OCI-LY7 (cell line): ENCODE data around the gene IMPDH1. TPM values are rescaled to one million over a fixed set of nuclear protein-coding genes. Genes with fewer than 3 reads are reported as not detected.

Source experiments
- BruUV-seq: library from RNA; stranded (reverse); fragments of 400-500 nt; replicated peaks from 2 replicates; lab custom pipeline; 2021; lab: Mats Ljungman, UMichigan
- CTCF ChIA-PET: fragments of 300-600 bp; sonication (Branson Sonifier 250); formaldehyde crosslinking; loops from one replicate; lab custom pipeline; 2022; ENCODE audit warnings: antibody characterized with exemption; ENCODE audit not compliant: unreplicated experiment; lab: Charles Lee
- POLR2A ChIA-PET: fragments of 300-600 bp; sonication (Branson Sonifier 250); formaldehyde crosslinking; loops from one replicate; lab custom pipeline; 2022; ENCODE audit warnings: antibody characterized with exemption; lab: Charles Lee
- DNase-seq: peaks from one replicate; pipeline ENCODE4 v3.0.0-alpha.2; 2015; ENCODE audit warnings: low spot score
- H2AFZ ChIP-seq: fragments of 200-600 bp; sonication (generic), shearing (Covaris generic); 2 replicates; pipeline ENCODE4 v1.6.1; 2014; ENCODE audit warnings: mild to moderate bottlenecking, antibody characterized with exemption, low read length, moderate library complexity
- H3K27ac ChIP-seq: fragments of 200-600 bp; sonication (generic); 2 replicates; pipeline ENCODE4 v1.5.1; 2014; ENCODE audit warnings: mixed run types, low read depth, mild to moderate bottlenecking, moderate library complexity, low read length, inconsistent platforms; ENCODE audit not compliant: poor library complexity, severe bottlenecking
- H3K36me3 ChIP-seq: fragments of 200-600 bp; sonication (generic); 2 replicates; pipeline ENCODE4 v1.6.1; 2014; ENCODE audit warnings: mild to moderate bottlenecking, antibody characterized with exemption, low read length, moderate library complexity, mixed read lengths; ENCODE audit not compliant: insufficient read depth
- H3K4me1 ChIP-seq: fragments of 200-600 bp; sonication (generic); 2 replicates; pipeline ENCODE4 v1.5.1; 2014; ENCODE audit warnings: mild to moderate bottlenecking, low read length; ENCODE audit not compliant: insufficient read depth, poor library complexity, severe bottlenecking
- H3K4me2 ChIP-seq: fragments of 200-600 bp; sonication (generic); 2 replicates; pipeline ENCODE4 v1.6.1; 2014; ENCODE audit warnings: mild to moderate bottlenecking, low read length
- H3K4me3 ChIP-seq: fragments of 200-600 bp; sonication (generic); 2 replicates; pipeline ENCODE4 v1.5.1; 2014; ENCODE audit warnings: mild to moderate bottlenecking, low read depth, low read length; ENCODE audit not compliant: poor library complexity, severe bottlenecking
- H3K79me2 ChIP-seq: fragments of 200-600 bp; sonication (generic); 2 replicates; pipeline ENCODE4 v1.6.1; 2016; ENCODE audit warnings: low read depth, mild to moderate bottlenecking, low read length, moderate library complexity, mixed read lengths; ENCODE audit not compliant: insufficient read depth
- H3K9me2 ChIP-seq: fragments of 200-600 bp; sonication (generic); 2 replicates; pipeline ENCODE4 v1.6.1; 2016; ENCODE audit warnings: mild to moderate bottlenecking, low read length, mixed read lengths; ENCODE audit not compliant: insufficient read depth
- H3K9me3 ChIP-seq: fragments of 200-600 bp; sonication (generic); 2 replicates; pipeline ENCODE4 v1.6.1; 2014; ENCODE audit warnings: mild to moderate bottlenecking, mixed run types, low read length, mixed read lengths
- H4K20me1 ChIP-seq: fragments of 200-600 bp; sonication (generic); 2 replicates; pipeline ENCODE4 v1.6.1; 2014; ENCODE audit warnings: mild to moderate bottlenecking, antibody characterized with exemption, low read length, moderate library complexity, mixed read lengths; ENCODE audit not compliant: insufficient read depth
- EZH2phosphoT487 ChIP-seq: fragments of 200-600 bp; sonication (generic); IDR thresholded peaks from 2 replicates; pipeline ENCODE4 v1.6.1; 2018; ENCODE audit warnings: low read depth, borderline replicate concordance, mild to moderate bottlenecking, mixed run types, antibody characterized with exemption, low read length, moderate library complexity, mixed read lengths
- intact Hi-C: fragments of 100-400 bp; cut with micrococcal nuclease; formaldehyde crosslinking; loops from one replicate; pipeline ENCODE4 v1.10.0; 2022; ENCODE audit not compliant: unreplicated experiment
- total RNA-seq, 2 experiments: library from RNA; depleted of rRNA in 1 of 2; stranded (reverse); fragments of >200 nt in 1 of 2; shearing (Covaris generic) in 1 of 2; gene quantifications; 2 replicates each; pipeline ENCODE4 v1.2.3, GENCODE V29; 2014 to 2022
- TF ChIP-seq, protein P1 (sequence below): fragments of 200-600 bp; sonication (generic); conservative IDR thresholded peaks from 2 replicates; pipeline ENCODE4 v1.5.1; 2014; ENCODE audit warnings: mild to moderate bottlenecking, antibody characterized with exemption, low read length, moderate library complexity, mixed read lengths

IMPDH1 gene
- total RNA-seq, 2 experiments from 2014 or later, result 26.6 to 50.5 TPM

DNA sequence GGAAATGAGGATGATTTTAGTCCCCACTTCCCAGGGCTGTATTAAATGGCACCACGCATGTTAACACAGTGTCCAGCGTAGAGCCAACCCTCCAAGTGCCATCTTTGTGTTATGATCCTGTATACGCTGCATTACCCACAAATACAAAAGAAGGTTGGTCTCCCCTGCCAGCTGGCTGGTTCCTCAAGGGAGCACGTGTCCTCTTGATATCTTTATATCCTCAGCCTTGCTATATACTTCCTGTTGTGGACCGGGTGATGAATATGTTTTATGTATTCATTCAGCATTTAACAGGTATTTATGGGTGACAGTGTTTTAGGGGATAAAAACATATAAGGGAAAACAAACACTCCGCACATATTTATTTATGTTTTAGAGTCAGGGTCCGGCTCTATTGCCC lies 25.1 kb downstream of the IMPDH1 start:
- no peaks in the 10 kb centered on the region for H3K9me3 ChIP-seq
- H3K79me2 ChIP-seq, result no peaks in the 10 kb centered on the region
- H3K36me3 ChIP-seq, result no peaks in the 10 kb centered on the region
- POLR2A ChIA-PET, result no interaction called here
- H2AFZ ChIP-seq, result no peak overlapping the region
- CTCF ChIA-PET, result no interaction called here
- no peak for TF ChIP-seq EZH2phosphoT487
- TF ChIP-seq, protein P1, sequence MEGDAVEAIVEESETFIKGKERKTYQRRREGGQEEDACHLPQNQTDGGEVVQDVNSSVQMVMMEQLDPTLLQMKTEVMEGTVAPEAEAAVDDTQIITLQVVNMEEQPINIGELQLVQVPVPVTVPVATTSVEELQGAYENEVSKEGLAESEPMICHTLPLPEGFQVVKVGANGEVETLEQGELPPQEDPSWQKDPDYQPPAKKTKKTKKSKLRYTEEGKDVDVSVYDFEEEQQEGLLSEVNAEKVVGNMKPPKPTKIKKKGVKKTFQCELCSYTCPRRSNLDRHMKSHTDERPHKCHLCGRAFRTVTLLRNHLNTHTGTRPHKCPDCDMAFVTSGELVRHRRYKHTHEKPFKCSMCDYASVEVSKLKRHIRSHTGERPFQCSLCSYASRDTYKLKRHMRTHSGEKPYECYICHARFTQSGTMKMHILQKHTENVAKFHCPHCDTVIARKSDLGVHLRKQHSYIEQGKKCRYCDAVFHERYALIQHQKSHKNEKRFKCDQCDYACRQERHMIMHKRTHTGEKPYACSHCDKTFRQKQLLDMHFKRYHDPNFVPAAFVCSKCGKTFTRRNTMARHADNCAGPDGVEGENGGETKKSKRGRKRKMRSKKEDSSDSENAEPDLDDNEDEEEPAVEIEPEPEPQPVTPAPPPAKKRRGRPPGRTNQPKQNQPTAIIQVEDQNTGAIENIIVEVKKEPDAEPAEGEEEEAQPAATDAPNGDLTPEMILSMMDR, result no peak
- DNase-seq, result no peak
- H3K4me3 ChIP-seq, result no peak overlapping the region
- H4K20me1 ChIP-seq, result no peaks in the 10 kb centered on the region
- H3K4me2 ChIP-seq, result no peak overlapping the region
- no TSS peak for BruUV-seq
- H3K4me1 ChIP-seq, result no peaks in the 10 kb centered on the region
- H3K9me2 ChIP-seq, result no peaks in the 10 kb centered on the region
- H3K27ac ChIP-seq, result no peak overlapping the region
- intact Hi-C loops, result no loop called here

DNA sequence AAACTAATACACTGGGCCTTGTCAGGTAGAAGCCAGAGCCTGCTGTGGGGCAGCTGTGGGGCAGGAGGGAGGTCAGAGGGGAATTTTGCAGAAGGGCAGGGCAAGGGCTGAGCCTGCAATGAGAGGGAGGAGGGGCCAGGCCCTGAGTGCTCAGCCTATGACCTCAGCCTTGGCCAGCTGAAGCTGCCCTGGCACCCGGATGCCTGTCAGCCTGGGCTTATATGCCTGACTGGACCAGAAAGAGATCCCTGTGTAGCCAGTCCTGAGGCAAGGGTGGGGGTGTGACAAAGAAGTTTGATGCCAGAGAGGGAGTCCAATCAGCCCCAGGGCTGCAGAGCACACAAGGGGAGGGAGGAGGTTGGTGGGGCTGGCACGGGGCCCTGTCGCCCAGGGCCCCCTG lies 26.0 kb downstream of the IMPDH1 start:
- CTCF ChIA-PET, result no interaction called here
- DNase-seq, result no peak
- intact Hi-C loops, result no loop called here
- Histone ChIP-seq H3K27ac (no peak overlapping the region), H3K4me2 (no peak overlapping the region), H3K9me2 (no peaks in the 10 kb centered on the region), H3K79me2 (no peaks in the 10 kb centered on the region), H3K36me3 (no peaks in the 10 kb centered on the region), H3K9me3 (no peaks in the 10 kb centered on the region), H3K4me3 (no peak overlapping the region), H2AFZ (no peak overlapping the region), H3K4me1 (no peaks in the 10 kb centered on the region), H4K20me1 (no peaks in the 10 kb centered on the region)
- BruUV-seq, result no TSS peak
- POLR2A ChIA-PET, result no interaction called here
- TF ChIP-seq, protein P1, result no peak

DNA sequence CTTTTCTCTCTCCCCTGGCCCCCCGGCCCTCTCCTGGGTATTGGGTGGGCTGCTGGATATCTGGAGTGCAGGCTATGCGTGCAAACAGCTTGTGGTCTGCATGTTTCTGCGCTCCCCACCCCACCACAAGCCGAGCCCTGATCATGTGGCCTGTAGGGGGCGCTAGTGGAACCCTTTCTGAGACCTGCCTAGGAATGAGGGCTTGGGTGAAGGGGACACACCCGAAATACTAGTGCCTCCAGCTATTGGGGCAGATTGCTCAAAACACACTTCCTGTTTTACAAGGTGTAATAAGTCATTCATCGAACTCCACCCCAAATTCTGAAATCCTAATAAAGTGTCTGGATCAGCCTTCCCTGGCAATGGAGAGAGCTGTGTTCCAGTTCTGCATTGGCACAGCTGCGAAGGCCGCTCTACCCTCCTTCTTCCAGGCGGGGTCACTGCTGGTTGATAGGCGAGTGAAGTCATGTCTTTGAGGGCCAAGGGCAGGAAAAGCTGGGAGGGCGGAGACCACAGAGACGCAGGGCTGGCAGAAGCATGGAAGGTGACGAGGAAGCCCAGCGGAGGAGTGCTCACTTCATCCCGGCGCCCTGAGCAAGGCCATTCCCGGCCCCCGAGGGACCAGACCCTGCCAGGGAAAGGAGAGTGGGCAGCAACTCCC lies 28.5 kb downstream of the IMPDH1 start:
- no peak overlapping the region for H3K27ac ChIP-seq
- no peaks in the 10 kb centered on the region for H3K9me2 ChIP-seq
- no peak overlapping the region for H3K4me2 ChIP-seq
- no peaks in the 10 kb centered on the region for H3K79me2 ChIP-seq
- H3K9me3 ChIP-seq, result no peaks in the 10 kb centered on the region
- CTCF ChIA-PET, result no interaction called here
- no peak overlapping the region for H2AFZ ChIP-seq
- intact Hi-C loops, result no loop called here
- no peaks in the 10 kb centered on the region for H3K4me1 ChIP-seq
- TF ChIP-seq, protein P1, result peak; percentile 86
- no peak for TF ChIP-seq EZH2phosphoT487
- H3K4me3 ChIP-seq, result no peak overlapping the region
- BruUV-seq, result no TSS peak
- H3K36me3 ChIP-seq, result no peaks in the 10 kb centered on the region
- no peaks in the 10 kb centered on the region for H4K20me1 ChIP-seq
- POLR2A ChIA-PET, result interaction anchor here (0.6 kb wide), 1 partner anchor 254 kb away, joined by 4 read pairs; no protein-coding TSS in a partner anchor
- peak; percentile 41 for DNase-seq
